SK-N-MC (cell line): Measurements from ENCODE around the gene GJB6.

ENCODE experiments used
- EZH2 ChIP-seq: fragments of 200-600 bp; sonication (generic); IDR thresholded peaks from one replicate; pipeline ENCODE4 v1.6.1; 2017; ENCODE audit warnings: antibody characterized with exemption
- POLR2AphosphoS5 ChIP-seq: IDR thresholded peaks from 2 replicates; pipeline ENCODE4 v1.6.1; 2012; ENCODE audit warnings: mild to moderate bottlenecking, low read depth, low read length, borderline replicate concordance

GRCh38 chr13:20247963-20248362 is 15.8 kb upstream of the GJB6 start:
- no peak for TF ChIP-seq POLR2AphosphoS5
- TF ChIP-seq EZH2, result no peak
